Skeletal muscle satellite cell (primary cell): ENCODE measurements around the gene MARVELD1.
A peak's percentile ranks its signal among the peaks of the same experiment; 100 is the strongest.

Source experiments
- H3K27me3 ChIP-seq: 2 replicates; pipeline ENCODE4 v1.7.0; 2013; ENCODE audit warnings: low read length; ENCODE audit not compliant: control insufficient read depth, insufficient read depth
- H3K36me3 ChIP-seq: 2 replicates; pipeline ENCODE4 v1.7.0; 2013; ENCODE audit warnings: mild to moderate bottlenecking, control low read depth, low read length; ENCODE audit not compliant: insufficient read depth
- H3K4me1 ChIP-seq: 2 replicates; pipeline ENCODE4 v1.7.0; 2013; ENCODE audit warnings: low read length; ENCODE audit not compliant: control insufficient read depth, insufficient read depth
- H3K4me2 ChIP-seq: 2 replicates; pipeline ENCODE4 v1.7.0; 2013; ENCODE audit warnings: mild to moderate bottlenecking, low read length
- H3K4me3 ChIP-seq: 2 replicates; pipeline ENCODE4 v1.7.0; 2013; ENCODE audit warnings: low read length
- H3K9ac ChIP-seq: 2 replicates; pipeline ENCODE4 v1.7.0; 2013; ENCODE audit warnings: mild to moderate bottlenecking, low read depth, low read length, moderate library complexity
- H3K9me3 ChIP-seq: replicated peaks from 2 replicates; pipeline ENCODE4 v1.7.0; 2013; ENCODE audit warnings: mild to moderate bottlenecking, control low read depth, low read length

The MARVELD1 gene

DNA sequence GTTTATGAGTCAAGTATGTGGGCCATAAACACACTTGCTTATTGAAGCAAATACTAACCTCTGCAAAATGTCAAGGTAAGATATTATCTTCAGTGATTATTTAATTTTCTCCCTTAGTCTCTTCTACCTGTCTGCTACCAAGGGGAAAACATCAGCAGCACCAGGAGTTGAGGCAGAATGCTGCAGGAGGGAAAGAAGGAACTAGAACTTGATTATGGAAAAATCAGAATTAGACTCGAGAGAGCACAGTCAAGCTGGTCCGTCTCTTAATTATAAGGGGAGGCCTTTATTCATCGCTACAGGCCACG is 18.5 kb downstream of the MARVELD1 start:
- Histone ChIP-seq H3K9ac (no peak overlapping the region), H3K4me3 (no peak overlapping the region), H3K36me3 (no peaks in the 10 kb centered on the region), H3K9me3 (no peaks in the 10 kb centered on the region), H3K4me2 (no peak overlapping the region), H3K27me3 (no peaks in the 10 kb centered on the region), H3K4me1 (peaks cover 5% of the 10 kb centered on the region)

DNA sequence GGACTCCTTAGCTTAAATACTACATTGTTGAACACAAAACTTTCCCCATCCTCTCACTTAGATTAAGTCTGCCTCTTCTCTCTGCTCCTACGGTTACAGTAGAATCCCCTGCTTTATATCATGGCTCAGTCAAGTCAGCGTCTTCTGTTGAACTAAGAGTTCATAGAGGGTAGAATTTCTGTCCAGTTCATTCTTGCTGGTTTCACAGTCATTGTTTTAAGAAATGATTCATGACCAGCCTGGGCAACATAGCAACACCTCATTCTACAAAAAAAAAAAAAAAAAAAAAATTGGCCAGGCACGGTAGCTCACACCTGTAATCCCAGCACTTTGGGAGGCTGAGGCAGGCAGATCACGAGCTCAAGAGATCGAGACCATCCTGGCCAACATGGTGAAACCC is 19.7 kb downstream of the MARVELD1 start:
- Histone ChIP-seq H3K9ac (no peak overlapping the region), H3K36me3 (no peaks in the 10 kb centered on the region), H3K27me3 (no peaks in the 10 kb centered on the region), H3K9me3 (no peaks in the 10 kb centered on the region), H3K4me2 (no peak overlapping the region), H3K4me1 (peaks cover 10% of the 10 kb centered on the region), H3K4me3 (no peak overlapping the region)

DNA sequence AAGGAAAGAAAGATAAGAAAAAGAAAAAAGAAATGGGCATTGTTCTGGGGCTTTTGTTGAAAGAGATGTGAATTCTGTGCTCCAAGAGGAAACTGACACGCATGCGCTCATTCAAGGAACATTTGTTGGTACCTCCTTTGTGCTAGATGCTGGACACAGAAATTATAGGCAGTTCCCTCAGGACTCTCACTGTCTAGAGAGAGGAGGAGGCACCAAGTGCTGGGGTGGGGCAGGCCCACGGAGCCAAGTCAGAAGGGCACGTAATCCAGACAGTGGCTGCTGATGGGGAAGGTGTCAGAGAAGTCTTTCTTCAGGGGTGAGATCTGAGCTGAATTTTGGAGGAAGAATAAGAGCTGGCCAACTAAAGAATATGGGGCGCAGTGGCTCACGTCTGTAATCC is 20.5 kb downstream of the MARVELD1 start:
- Histone ChIP-seq H3K9ac (no peak overlapping the region), H3K9me3 (no peaks in the 10 kb centered on the region), H3K36me3 (no peaks in the 10 kb centered on the region), H3K4me2 (no peak overlapping the region), H3K4me3 (no peak overlapping the region), H3K27me3 (no peaks in the 10 kb centered on the region), H3K4me1 (peaks cover 15% of the 10 kb centered on the region)

DNA sequence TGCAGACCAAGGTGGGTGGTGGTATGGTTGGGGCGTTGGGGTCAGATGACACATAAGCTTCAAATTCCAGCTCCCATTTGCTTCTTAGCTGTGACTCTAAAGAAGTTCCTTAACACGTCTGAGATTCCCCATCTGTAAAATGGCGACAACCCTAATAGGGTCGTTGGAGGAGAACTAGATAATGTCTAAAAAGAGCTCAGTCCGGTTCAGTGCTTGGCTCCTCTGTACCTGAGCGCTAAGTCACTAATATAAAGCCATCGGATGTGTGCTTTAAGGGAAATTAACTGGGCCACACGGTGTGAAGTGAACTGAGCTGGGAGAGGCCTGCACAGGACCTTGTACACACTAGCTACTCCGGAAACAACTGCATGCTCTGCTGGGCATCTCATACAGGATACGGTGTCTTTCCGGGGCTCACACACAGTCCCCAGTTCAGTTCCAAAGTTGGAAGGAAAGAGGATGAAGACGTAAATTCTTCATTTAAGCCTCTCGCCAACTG is 22.9 kb downstream of the MARVELD1 start:
- Histone ChIP-seq H3K36me3 (peaks cover 14% of the 10 kb centered on the region), H3K27me3 (no peaks in the 10 kb centered on the region), H3K4me2 (peak overlapping the region; percentile 67), H3K4me3 (peak overlapping the region; percentile 91), H3K4me1 (peaks cover 15% of the 10 kb centered on the region), H3K9ac (no peak overlapping the region), H3K9me3 (no peaks in the 10 kb centered on the region)

DNA sequence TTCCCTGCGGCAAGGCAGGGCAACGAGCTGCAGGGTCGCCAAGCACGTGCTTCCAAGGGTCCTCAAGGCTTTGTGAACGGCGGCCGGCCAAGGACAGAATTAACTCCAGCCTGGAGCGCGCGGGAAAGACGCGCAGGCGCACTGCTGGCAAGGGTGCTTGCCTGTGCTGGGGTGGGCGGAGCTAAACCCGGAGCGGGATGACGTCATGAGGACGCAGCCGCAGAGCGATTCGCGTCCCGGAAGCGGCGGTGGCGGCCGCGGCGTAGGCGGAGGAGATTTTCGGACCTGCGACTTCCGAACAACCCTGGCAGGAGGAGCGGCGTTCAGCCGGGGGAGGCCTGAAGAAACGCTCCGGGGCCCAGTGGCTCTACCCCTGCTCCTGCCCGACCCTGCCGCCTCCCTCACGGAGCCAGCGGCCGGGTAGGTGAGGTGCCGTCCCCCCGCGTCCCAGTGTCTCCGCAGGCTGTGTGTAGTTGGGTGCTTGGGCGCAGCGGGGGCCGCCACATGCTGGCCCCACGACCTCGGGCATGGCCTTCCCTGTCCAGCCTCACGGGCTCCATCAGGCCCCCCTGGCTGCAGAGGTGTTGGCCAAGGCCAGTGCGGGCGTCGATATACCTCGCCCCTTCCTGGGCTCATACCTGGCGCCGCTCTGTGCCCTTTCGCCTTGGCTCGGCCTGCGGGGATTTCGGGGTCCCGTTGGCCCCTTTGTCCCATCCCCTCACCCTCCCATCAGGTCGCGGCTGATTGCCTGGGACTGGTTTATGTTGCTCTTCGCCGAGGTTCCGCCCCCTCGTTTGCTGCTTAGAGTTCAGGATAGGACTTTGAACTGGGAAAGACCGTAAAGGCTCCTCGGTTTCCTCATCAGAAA is 23.6 kb downstream of the MARVELD1 start, which contains the start of gene ZFYVE27:
TSS of gene ZFYVE27 (plus strand) at position 227 of the 868 bp plus-strand sequence. CDS start 1,350 bp downstream, outside the sequence.
- peaks cover 14% of the 10 kb centered on the region for H3K36me3 ChIP-seq
- H3K9me3 ChIP-seq: no peaks in the 10 kb centered on the region
- peak within 1 kb of the TSS; percentile 88 for H3K4me2 ChIP-seq
- peak within 1 kb of the TSS; percentile 91 for H3K4me3 ChIP-seq
- H3K9ac ChIP-seq: peak within 1 kb of the TSS; percentile 93
- peaks cover 15% of the 10 kb centered on the region for H3K4me1 ChIP-seq
- H3K27me3 ChIP-seq: no peaks in the 10 kb centered on the region

DNA sequence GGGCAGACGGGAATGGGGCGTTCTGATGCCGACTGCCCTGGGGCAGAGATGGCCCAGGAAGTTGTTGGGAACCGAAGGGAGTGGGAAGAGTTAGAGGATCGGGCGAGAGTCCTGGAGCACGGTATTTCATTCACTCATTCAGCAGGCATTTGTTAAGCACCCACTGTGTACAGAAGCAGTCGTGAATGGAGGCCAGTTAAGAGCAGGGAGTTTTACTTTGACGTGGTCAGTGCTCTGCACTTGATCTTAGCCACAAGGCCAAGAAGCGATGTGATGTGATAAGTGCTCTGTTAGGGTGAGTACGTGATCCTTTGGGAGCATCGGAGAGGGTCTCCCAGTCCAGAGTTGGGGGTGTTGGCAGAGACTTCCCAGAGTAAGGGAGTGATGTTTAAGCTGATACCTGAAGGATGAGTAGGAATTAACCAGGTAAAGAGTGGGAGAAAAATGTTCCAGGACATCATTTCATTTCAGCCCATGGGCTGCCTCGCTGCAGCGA is 24.3 kb downstream of the MARVELD1 start:
- no peaks in the 10 kb centered on the region for H3K9me3 ChIP-seq
- peak overlapping the region; percentile 93 for H3K9ac ChIP-seq
- H3K4me3 ChIP-seq: peak overlapping the region; percentile 91
- H3K4me2 ChIP-seq: peak overlapping the region; percentile 88
- peaks cover 14% of the 10 kb centered on the region for H3K36me3 ChIP-seq
- peaks cover 15% of the 10 kb centered on the region for H3K4me1 ChIP-seq
- H3K27me3 ChIP-seq: no peaks in the 10 kb centered on the region

DNA sequence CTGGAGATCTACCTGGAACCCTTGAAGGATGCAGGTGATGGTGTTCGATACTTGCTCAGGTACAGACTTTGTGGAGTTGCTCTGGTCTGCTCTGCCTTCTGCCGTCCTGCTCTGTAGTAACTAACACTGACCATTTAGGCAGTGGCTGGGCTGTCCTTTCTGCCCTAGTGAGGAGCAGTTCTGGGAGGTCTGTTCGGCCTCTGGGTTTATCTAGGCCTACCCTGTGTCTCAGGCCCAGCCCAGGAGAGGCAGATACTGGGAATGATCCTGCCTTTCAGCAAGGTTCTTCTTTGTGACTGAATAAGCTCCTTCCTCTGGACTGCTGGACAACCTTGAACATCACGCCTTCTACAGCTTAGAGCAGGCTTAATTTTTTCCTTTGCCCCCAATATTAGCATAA is 25.1 kb downstream of the MARVELD1 start:
- peak overlapping the region; percentile 88 for H3K4me2 ChIP-seq
- H3K27me3 ChIP-seq: no peaks in the 10 kb centered on the region
- H3K4me3 ChIP-seq: no peak overlapping the region
- H3K36me3 ChIP-seq: peaks cover 14% of the 10 kb centered on the region
- H3K9ac ChIP-seq: no peak overlapping the region
- no peaks in the 10 kb centered on the region for H3K9me3 ChIP-seq
- H3K4me1 ChIP-seq: peaks cover 15% of the 10 kb centered on the region

DNA sequence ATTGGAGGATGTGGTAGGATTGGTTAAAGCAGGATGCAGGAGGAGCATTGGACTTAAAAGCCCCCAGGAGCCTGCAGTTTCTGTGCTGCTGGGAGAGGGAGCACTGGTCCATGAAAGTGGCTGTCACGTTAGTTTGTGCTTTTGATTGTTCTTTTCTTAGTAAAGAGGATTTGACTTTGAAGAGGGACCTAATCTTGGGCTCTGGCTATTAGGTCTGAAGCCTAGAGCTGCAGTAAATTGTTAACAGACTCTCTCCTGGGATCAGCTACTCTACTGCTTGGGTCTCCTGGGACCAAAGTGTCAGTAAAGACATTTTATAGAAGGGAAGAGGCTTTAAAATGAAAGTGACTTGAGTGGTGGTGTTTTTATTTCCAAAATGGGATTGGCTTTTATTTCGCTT is 27.1 kb downstream of the MARVELD1 start:
- peaks cover 29% of the 10 kb centered on the region for H3K36me3 ChIP-seq
- H3K4me1 ChIP-seq: peaks cover 15% of the 10 kb centered on the region
- no peak overlapping the region for H3K9ac ChIP-seq
- no peak overlapping the region for H3K4me2 ChIP-seq
- no peak overlapping the region for H3K4me3 ChIP-seq
- H3K9me3 ChIP-seq: no peaks in the 10 kb centered on the region
- no peaks in the 10 kb centered on the region for H3K27me3 ChIP-seq

DNA sequence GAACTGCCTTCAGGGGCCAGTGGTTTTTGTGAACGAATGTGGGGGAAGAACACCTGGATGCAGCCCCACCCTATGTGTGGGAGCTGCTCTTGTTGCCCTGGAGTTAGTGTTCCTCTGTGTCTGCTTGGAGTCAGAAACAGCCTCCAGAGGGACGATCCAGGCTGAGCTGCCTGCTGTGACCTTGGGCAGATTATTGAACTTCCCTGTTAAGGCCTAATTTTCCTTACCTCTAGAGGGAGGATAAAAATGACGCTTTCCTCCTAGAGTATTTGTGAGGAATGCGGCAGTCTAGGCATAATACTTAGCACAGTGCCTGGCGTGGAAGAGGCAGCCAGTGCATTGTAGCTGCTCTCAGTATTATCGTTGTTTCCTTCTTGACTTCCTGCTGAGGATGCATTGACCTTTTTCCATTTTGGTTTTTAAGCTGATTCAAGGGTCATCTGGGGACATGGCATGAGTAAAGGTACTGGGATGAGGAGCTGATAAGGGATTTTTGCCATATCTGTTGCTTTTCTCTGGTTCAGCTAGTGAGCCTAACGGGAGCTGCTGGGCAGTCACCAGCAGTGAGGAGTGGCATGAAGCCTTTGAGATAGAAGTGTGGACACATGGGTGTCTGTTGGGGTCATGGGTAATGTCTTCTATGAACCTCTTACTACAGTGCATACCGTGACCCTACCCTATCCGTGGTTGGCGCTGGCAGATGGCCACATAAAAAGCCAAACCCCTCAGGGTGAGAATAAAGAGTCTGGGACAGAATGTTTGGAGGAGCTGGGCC is 29.8 kb downstream of the MARVELD1 start:
- Histone ChIP-seq H3K27me3 (no peaks in the 10 kb centered on the region), H3K36me3 (peaks cover 46% of the 10 kb centered on the region), H3K9ac (no peak overlapping the region), H3K4me1 (peaks cover 4% of the 10 kb centered on the region), H3K4me2 (no peak overlapping the region), H3K4me3 (no peak overlapping the region), H3K9me3 (no peaks in the 10 kb centered on the region)

DNA sequence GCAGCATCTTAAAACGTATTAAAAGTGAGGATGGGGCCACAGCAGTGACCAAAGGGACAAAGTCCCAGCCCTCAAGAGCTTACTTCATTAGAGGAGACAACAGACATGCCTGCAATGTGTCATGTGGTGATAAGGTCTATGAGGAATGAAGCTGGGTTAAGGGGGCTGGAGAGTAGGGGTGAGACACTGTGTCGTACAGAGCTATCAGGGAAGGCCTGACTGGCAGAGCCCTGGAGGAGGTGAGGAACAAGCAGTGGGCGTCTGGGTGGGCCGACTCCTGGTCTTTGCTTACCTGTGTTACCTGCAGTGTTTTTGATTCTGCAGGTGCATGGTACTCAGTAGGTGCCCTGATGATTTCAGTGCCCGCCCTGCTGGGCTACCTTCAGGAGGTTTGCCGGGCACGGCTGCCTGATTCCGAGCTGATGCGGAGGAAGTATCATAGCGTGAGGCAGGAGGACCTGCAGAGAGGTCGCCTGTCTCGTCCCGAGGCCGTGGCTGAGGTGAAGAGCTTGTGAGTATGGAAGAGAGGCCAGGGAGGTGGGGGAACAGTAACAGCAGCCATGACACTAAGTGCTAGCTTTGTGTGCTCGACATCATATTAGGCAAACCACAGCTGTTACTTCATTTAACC is 31.0 kb downstream of the MARVELD1 start:
- Histone ChIP-seq H3K27me3 (no peaks in the 10 kb centered on the region), H3K9me3 (no peaks in the 10 kb centered on the region), H3K4me1 (no peaks in the 10 kb centered on the region), H3K36me3 (peaks cover 53% of the 10 kb centered on the region), H3K4me2 (no peak overlapping the region), H3K9ac (no peak overlapping the region), H3K4me3 (no peak overlapping the region)

DNA sequence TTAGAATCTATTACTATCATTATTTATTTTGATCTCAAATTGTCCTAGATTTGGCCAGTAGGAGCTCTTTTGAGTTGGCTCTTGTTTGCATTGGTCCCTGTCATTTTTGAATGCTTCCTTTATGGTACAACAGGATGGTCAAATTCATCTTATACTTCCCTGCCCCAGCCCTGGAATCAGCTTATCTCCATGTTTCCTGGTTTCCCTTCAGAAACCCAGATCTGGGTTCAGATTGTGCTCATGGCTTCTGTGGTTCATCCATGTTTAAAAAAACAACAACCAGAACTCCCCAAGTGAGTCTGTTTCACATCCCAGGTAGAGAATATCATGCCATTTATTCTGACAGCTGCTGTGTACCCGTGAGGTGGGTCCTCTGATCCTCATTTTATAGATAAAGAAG is 34.0 kb downstream of the MARVELD1 start:
- Histone ChIP-seq H3K4me1 (no peaks in the 10 kb centered on the region), H3K27me3 (no peaks in the 10 kb centered on the region), H3K4me3 (no peak overlapping the region), H3K4me2 (no peak overlapping the region), H3K36me3 (peaks cover 68% of the 10 kb centered on the region), H3K9me3 (no peaks in the 10 kb centered on the region), H3K9ac (no peak overlapping the region)
